ENCODE measurements around the gene KDM4B.

The KDM4B gene

DNA sequence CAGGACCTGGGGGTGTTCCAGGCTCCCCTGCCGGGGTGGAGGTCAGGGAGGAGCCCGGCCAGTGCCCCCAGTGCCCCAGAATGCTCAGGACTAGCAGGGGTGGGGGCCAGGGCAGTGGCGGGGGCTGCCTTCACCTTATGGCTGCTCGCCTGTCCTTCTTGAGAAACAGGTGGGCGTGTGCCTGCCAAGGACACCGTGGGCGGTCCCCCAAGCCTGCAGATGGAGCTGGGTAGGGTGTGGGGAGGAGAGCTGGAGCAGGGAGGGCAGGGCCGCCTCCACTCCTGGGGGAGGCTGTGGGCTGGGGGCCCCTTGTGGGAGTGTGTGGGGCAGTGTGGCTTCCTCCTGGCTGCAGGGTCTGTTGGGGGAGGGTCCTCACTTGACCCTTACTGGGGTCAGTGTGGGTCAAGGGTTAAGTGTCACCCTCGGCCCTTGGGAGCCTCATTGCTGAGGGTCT is 160.1 kb downstream of the KDM4B start:
- H3K4me1 ChIP-seq (ENCODE audit: control insufficient read depth, insufficient read depth, low read length) = peaks cover 13% of the 10 kb centered on the region
- H3K36me3 ChIP-seq (ENCODE audit: control insufficient read depth, insufficient read depth, low read length) = peaks cover 4% of the 10 kb centered on the region
- H3K9ac ChIP-seq (ENCODE audit: low read length) = no peak overlapping the region
- H3K27me3 ChIP-seq (ENCODE audit: control insufficient read depth, insufficient read depth, low read length) = no peaks in the 10 kb centered on the region
- no peak overlapping the region for H3K4me3 ChIP-seq (ENCODE audit: low read length)
- H3K27ac ChIP-seq (ENCODE audit: low read depth, low read length) = no peak overlapping the region

DNA sequence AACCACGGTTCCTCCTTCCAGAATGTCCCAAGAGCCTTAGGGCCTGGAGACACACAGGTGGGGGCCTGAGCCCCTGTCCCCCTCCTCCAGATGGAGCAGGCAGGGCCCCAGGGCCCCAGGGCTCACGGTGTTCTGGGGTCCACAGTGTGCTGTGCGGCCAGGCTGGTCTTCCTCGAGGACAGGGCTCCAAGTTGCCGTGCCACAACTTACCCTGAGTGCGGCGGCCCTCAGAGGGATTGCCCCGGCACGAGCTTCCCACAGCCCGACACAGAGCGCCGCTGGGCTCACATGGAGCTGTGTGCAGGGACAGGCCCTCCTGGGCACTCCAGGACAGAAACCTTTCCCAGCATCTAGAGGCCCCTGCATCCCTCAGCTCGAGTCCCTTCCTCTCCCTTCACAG is 160.8 kb downstream of the KDM4B start:
- no peak overlapping the region for H3K27ac ChIP-seq (ENCODE audit: low read depth, low read length)
- H3K36me3 ChIP-seq (ENCODE audit: control insufficient read depth, insufficient read depth, low read length) = peaks cover 8% of the 10 kb centered on the region
- H3K4me1 ChIP-seq (ENCODE audit: control insufficient read depth, insufficient read depth, low read length) = peaks cover 13% of the 10 kb centered on the region
- no peak overlapping the region for H3K4me3 ChIP-seq (ENCODE audit: low read length)
- H3K27me3 ChIP-seq (ENCODE audit: control insufficient read depth, insufficient read depth, low read length) = no peaks in the 10 kb centered on the region
- no peak overlapping the region for H3K9ac ChIP-seq (ENCODE audit: low read length)

DNA sequence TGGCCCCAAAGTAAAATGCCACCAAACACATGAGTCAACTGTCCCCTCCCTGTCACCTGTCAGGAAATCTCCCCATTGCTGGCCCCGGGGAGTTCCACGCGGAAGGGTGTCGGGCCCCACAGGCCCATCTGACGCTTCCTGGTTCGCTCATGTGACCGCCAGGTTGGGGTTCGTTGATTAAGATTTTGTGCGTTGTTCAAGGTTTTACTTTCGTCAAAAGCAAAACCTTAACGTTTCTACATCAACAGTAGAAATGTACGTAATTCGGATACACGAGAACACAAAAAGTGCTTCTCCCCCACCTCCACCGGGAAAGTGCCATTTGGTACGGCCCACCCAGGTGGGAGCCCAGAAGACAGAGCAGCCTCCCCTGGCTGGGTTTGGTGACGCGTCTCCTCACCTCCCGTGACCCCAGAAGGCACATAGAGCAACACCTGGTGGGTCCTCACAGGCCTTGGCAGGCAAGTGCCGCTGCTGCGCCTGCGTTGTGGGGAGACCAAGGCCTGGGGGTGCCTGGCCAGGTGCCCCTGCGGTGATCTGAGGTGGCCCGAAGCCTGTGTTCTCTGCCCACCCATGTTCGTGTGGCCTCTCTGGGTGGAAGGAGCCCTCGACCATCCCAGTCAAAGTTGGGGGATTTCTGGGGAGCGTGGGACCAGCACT is 161.6 kb downstream of the KDM4B start:
- no peak overlapping the region for H3K27ac ChIP-seq (ENCODE audit: low read depth, low read length)

DNA sequence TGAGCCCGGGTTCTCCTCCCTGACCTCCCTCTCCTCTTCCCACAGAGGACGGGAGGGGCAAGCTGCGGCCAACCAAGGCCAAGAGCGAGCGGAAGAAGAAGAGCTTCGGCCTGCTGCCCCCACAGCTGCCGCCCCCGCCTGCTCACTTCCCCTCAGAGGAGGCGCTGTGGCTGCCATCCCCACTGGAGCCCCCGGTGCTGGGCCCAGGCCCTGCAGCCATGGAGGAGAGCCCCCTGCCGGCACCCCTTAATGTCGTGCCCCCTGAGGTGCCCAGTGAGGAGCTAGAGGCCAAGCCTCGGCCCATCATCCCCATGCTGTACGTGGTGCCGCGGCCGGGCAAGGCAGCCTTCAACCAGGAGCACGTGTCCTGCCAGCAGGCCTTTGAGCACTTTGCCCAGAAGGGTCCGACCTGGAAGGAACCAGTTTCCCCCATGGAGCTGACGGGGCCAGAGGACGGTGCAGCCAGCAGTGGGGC is 162.2 kb downstream of the KDM4B start:
- Histone ChIP-seq H3K27ac (ENCODE audit: low read depth, low read length) (no peak overlapping the region), H3K27me3 (ENCODE audit: control insufficient read depth, insufficient read depth, low read length) (no peaks in the 10 kb centered on the region), H3K9ac (ENCODE audit: low read length) (no peak overlapping the region), H3K4me3 (ENCODE audit: low read length) (no peak overlapping the region), H3K36me3 (ENCODE audit: control insufficient read depth, insufficient read depth, low read length) (peaks cover 15% of the 10 kb centered on the region), H3K4me1 (ENCODE audit: control insufficient read depth, insufficient read depth, low read length) (peaks cover 13% of the 10 kb centered on the region)

More for the DNA sequence above, 161.6 kb downstream of the KDM4B start:
- Histone ChIP-seq H3K27me3 (ENCODE audit: control insufficient read depth, insufficient read depth, low read length) (no peaks in the 10 kb centered on the region), H3K9ac (ENCODE audit: low read length) (no peak overlapping the region), H3K36me3 (ENCODE audit: control insufficient read depth, insufficient read depth, low read length) (peaks cover 11% of the 10 kb centered on the region), H3K4me1 (ENCODE audit: control insufficient read depth, insufficient read depth, low read length) (peaks cover 13% of the 10 kb centered on the region), H3K4me3 (ENCODE audit: low read length) (no peak overlapping the region)

- no peaks in the 10 kb centered on the region for H3K27me3 ChIP-seq (ENCODE audit: control insufficient read depth, insufficient read depth, low read length)
- H3K9ac ChIP-seq (ENCODE audit: low read length) = no peak overlapping the region
- peaks cover 17% of the 10 kb centered on the region for H3K36me3 ChIP-seq (ENCODE audit: control insufficient read depth, insufficient read depth, low read length)
- H3K4me1 ChIP-seq (ENCODE audit: control insufficient read depth, insufficient read depth, low read length) = peaks cover 13% of the 10 kb centered on the region
- H3K4me3 ChIP-seq (ENCODE audit: low read length) = no peak overlapping the region
- no peak overlapping the region for H3K27ac ChIP-seq (ENCODE audit: low read depth, low read length)
Measured at GRCh38 chr19:5131506-5132205, 162.7 kb downstream of the KDM4B start.

DNA sequence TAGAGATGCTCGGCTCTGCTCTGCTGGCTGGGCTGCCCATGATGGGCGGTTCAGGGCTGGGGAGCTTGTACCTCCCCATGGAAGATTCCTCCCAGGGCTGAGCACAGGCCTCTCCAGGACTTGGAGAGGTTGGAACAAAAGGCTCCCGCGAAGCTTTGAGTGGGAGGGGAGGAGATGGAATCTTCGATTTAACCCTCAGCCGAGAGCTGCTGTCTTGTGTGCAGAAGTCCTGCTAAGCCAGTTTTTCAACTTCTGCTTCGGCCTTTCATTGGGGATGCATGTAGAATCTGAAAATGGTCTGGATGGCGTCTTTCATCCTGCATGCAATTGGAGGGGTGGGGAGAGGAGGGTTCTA is 163.3 kb downstream of the KDM4B start:
- H3K4me1 ChIP-seq (ENCODE audit: control insufficient read depth, insufficient read depth, low read length) = peaks cover 13% of the 10 kb centered on the region
- H3K9ac ChIP-seq (ENCODE audit: low read length) = no peak overlapping the region
- H3K27me3 ChIP-seq (ENCODE audit: control insufficient read depth, insufficient read depth, low read length) = no peaks in the 10 kb centered on the region
- no peak overlapping the region for H3K4me3 ChIP-seq (ENCODE audit: low read length)
- H3K27ac ChIP-seq (ENCODE audit: low read depth, low read length) = no peak overlapping the region
- H3K36me3 ChIP-seq (ENCODE audit: control insufficient read depth, insufficient read depth, low read length) = peaks cover 21% of the 10 kb centered on the region

GRCh38 chr19:5132698-5133651 is 164.1 kb downstream of the KDM4B start:
- Histone ChIP-seq H3K27ac (ENCODE audit: low read depth, low read length) (no peak overlapping the region), H3K9ac (ENCODE audit: low read length) (no peak overlapping the region), H3K36me3 (ENCODE audit: control insufficient read depth, insufficient read depth, low read length) (peaks cover 27% of the 10 kb centered on the region), H3K4me1 (ENCODE audit: control insufficient read depth, insufficient read depth, low read length) (peaks cover 8% of the 10 kb centered on the region), H3K4me3 (ENCODE audit: low read length) (no peak overlapping the region), H3K27me3 (ENCODE audit: control insufficient read depth, insufficient read depth, low read length) (no peaks in the 10 kb centered on the region)

DNA sequence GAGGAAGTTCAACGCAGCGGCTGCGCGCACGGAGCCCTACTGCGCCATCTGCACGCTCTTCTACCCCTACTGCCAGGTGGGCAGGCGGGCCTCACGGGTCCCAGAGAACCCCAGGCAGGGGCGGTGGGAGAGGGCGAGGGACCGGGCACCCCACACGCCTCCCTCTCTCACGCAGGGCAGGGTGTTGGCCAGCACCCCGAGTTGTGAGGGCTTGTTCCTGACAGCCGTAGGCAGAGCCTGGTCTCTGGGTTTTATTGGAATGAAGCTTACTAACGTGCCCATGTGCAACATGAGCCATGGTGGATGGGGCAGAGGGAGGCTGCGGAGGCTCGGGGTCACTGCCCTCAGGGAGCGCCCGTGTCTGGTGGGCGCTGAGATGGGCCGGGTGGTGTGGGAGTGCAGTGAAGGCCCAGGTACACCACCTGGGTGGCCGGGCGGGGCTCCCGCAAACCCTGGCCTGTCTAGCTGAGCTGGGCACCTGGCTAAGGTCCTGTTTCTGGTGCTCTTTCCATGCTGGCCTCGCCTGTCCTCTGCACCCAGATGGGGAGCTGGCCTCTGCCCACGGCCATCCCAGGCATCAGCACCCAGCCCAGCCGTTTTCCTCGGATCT is 165.2 kb downstream of the KDM4B start:
- no peak overlapping the region for H3K27ac ChIP-seq (ENCODE audit: low read depth, low read length)
- no peak overlapping the region for H3K9ac ChIP-seq (ENCODE audit: low read length)
- no peaks in the 10 kb centered on the region for H3K27me3 ChIP-seq (ENCODE audit: control insufficient read depth, insufficient read depth, low read length)
- peaks cover 29% of the 10 kb centered on the region for H3K36me3 ChIP-seq (ENCODE audit: control insufficient read depth, insufficient read depth, low read length)
- no peak overlapping the region for H3K4me3 ChIP-seq (ENCODE audit: low read length)
- H3K4me1 ChIP-seq (ENCODE audit: control insufficient read depth, insufficient read depth, low read length) = peaks cover 1% of the 10 kb centered on the region

DNA sequence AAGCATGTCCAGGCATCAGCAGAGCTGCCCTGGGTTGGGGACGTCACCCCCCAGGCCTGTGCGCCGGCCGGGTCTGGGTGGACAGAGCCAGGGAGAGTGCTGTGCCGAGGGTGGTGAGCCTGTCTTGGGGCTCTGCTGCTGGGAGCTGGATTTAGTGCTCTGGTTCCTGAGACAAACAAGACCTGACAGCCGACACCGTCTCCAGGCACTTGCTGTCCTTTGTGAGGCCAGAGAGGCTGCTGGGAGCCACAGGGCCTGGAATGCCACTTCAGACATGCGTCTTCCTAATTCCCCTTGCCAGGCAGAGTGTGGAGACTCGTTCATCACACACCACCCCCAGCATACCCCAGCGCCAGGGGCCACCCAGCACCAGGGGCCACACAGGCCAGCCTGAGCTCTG is 165.8 kb downstream of the KDM4B start:
- no peak overlapping the region for H3K27ac ChIP-seq (ENCODE audit: low read depth, low read length)
- H3K36me3 ChIP-seq (ENCODE audit: control insufficient read depth, insufficient read depth, low read length) = peaks cover 29% of the 10 kb centered on the region
- H3K4me3 ChIP-seq (ENCODE audit: low read length) = no peak overlapping the region
- no peaks in the 10 kb centered on the region for H3K27me3 ChIP-seq (ENCODE audit: control insufficient read depth, insufficient read depth, low read length)
- H3K4me1 ChIP-seq (ENCODE audit: control insufficient read depth, insufficient read depth, low read length) = no peaks in the 10 kb centered on the region
- H3K9ac ChIP-seq (ENCODE audit: low read length) = no peak overlapping the region

DNA sequence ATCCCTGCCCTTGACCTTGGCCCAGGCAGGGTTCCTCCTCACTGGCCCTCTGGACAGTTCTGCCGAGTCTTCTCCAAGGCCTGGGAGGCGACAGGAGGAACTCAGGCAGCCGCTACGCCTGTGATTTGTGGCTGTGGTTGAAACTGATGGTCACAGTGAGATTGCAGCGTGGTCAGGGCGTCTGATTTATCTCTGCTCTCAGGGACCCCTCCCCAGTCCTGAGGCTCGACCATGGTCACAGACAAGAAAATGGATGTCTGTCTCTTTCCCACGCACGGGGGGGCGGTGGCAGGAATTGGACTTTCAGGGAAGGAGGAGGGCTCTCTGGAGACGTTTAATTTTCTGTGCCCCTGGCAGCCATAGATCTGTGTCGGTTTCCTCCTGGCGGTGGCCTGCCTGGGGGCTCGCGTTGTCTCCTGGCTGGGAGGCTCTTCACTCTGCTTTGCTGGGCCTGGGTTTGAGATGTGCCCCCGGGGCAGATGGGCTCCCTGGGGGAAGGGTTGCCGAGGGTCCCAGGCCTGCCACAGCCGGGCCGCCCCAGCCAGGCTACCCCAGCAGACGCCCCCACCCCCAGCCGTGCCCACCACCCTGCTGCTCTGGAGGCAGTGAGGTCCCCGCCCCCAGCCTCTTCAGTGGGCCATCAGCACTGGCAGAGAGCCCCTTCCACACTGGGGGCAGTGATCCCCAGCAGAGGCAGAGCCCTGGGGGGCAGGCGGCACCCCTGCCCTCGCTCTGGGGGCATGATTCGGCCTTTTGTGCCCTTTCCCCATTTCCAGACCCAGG is 167.4 kb downstream of the KDM4B start:
- Histone ChIP-seq H3K27me3 (ENCODE audit: control insufficient read depth, insufficient read depth, low read length) (no peaks in the 10 kb centered on the region), H3K4me1 (ENCODE audit: control insufficient read depth, insufficient read depth, low read length) (no peaks in the 10 kb centered on the region), H3K9ac (ENCODE audit: low read length) (no peak overlapping the region), H3K27ac (ENCODE audit: low read depth, low read length) (no peak overlapping the region), H3K4me3 (ENCODE audit: low read length) (no peak overlapping the region), H3K36me3 (ENCODE audit: control insufficient read depth, insufficient read depth, low read length) (peaks cover 29% of the 10 kb centered on the region)

GRCh38 chr19:5137114-5137513 is 168.2 kb downstream of the KDM4B start:
- Histone ChIP-seq H3K4me1 (ENCODE audit: control insufficient read depth, insufficient read depth, low read length) (no peaks in the 10 kb centered on the region), H3K4me3 (ENCODE audit: low read length) (no peak overlapping the region), H3K36me3 (ENCODE audit: control insufficient read depth, insufficient read depth, low read length) (peaks cover 28% of the 10 kb centered on the region), H3K27me3 (ENCODE audit: control insufficient read depth, insufficient read depth, low read length) (no peaks in the 10 kb centered on the region), H3K27ac (ENCODE audit: low read depth, low read length) (no peak overlapping the region), H3K9ac (ENCODE audit: low read length) (no peak overlapping the region)

Measured in rectal smooth muscle tissue (tissue), 1 donor.